ENCODE data around the gene INTS11.

The INTS11 gene

GRCh38 chr1:1342061-1342562 is 17.7 kb upstream of the INTS11 start:
- H3K36me3 ChIP-seq (ENCODE audit: control insufficient read depth in 2 of 2, insufficient read depth in 1 of 2, low read length in 2 of 2) = peaks cover 0 to 71% of the 10 kb centered on the region in 2 experiments; a peak in 2 of 3 replicates
- no peak overlapping the region for H3K27ac ChIP-seq (ENCODE audit: extremely low read depth, low read depth, low read length)
- H3K9me3 ChIP-seq (ENCODE audit: control insufficient read depth, insufficient read depth, low read depth, low read length) = no peaks in the 10 kb centered on the region
- TF ChIP-seq ZNF555 (tag by site-specific recombination; conservative IDR thresholded peaks at IDR 0.05) = no peak
- TF ChIP-seq ZNF837 (tag by site-specific recombination; IDR thresholded peaks at IDR 0.05) = no peak
- TF ChIP-seq ZNF24 (tag by site-specific recombination; IDR thresholded peaks at IDR 0.05) = no peak
- no peak for TF ChIP-seq ZNF121 (tag by site-specific recombination; IDR thresholded peaks at IDR 0.05)
- TF ChIP-seq ZBTB49 (tag by site-specific recombination; IDR thresholded peaks at IDR 0.05; ENCODE audit: low read depth) = no peak
- TF ChIP-seq FEZF1 (tag by site-specific recombination; IDR thresholded peaks at IDR 0.05) = no peak
- TF ChIP-seq ZNF548 (tag by site-specific recombination; IDR thresholded peaks at IDR 0.05) = no peak
- no peak for TF ChIP-seq ZNF585B (tag by site-specific recombination; IDR thresholded peaks at IDR 0.05)
- TF ChIP-seq REPIN1 (tag by site-specific recombination; IDR thresholded peaks at IDR 0.05; ENCODE audit: low read depth) = no peak
- no peak overlapping the region for H3K4me3 ChIP-seq (ENCODE audit: low read depth, low read length)
- peaks cover 1% of the 10 kb centered on the region for H3K4me1 ChIP-seq (ENCODE audit: control insufficient read depth, insufficient read depth, low read length)
- ChIA-PET POLR2A (interaction anchor here (0.5 to 0.6 kb wide), 2 partner anchors 30 to 54 kb away, joined by 3 read pairs; no protein-coding TSS in a partner anchor), CTCF (interaction anchor here (0.9 kb wide), 1 partner anchor 30 kb away, joined by 3 read pairs; no protein-coding TSS in a partner anchor)

- CTCF ChIA-PET = no interaction called here
- Histone ChIP-seq H3K4me3 (ENCODE audit: low read depth, low read length) (no peak overlapping the region), H3K36me3 (ENCODE audit: control insufficient read depth in 2 of 2, insufficient read depth in 1 of 2, low read length in 2 of 2) (peaks cover 0 to 73% of the 10 kb centered on the region in 2 experiments; a peak in 2 of 3 replicates), H3K9me3 (ENCODE audit: control insufficient read depth, insufficient read depth, low read depth, low read length) (no peaks in the 10 kb centered on the region), H3K4me1 (ENCODE audit: control insufficient read depth, insufficient read depth, low read length) (no peaks in the 10 kb centered on the region; the same call in 1 of the 2 replicates), H3K27ac (ENCODE audit: extremely low read depth, low read depth, low read length) (no peak overlapping the region)
- POLR2A ChIA-PET = no interaction called here
- TF ChIP-seq EGR2 (tag by site-specific recombination; IDR thresholded peaks at IDR 0.05; ENCODE audit: low read depth) = peak; percentile 56; the same call in 1 of the 2 replicates
- TF ChIP-seq ZNF501 (tag by site-specific recombination; IDR thresholded peaks at IDR 0.05) = no peak
- TF ChIP-seq PRDM10 (tag by site-specific recombination; IDR thresholded peaks at IDR 0.05) = no peak
- TF ChIP-seq ZBTB10 (tag by site-specific recombination; IDR thresholded peaks at IDR 0.05) = no peak
- peak; percentile 20; the same call in 1 of the 2 replicates for TF ChIP-seq ZNF600 (tag by site-specific recombination; IDR thresholded peaks at IDR 0.05)
- no peak for TF ChIP-seq ZBTB49 (tag by site-specific recombination; IDR thresholded peaks at IDR 0.05; ENCODE audit: low read depth)
- no peak for TF ChIP-seq ZNF416 (tag by site-specific recombination; IDR thresholded peaks at IDR 0.05)
- peak; percentile 57; the same call in 1 of the 2 replicates for TF ChIP-seq HIC1 (tag by site-specific recombination; IDR thresholded peaks at IDR 0.05)
- peak; percentile 77 for TF ChIP-seq ZFHX2 (tag by site-specific recombination; conservative IDR thresholded peaks at IDR 0.05)
- TF ChIP-seq KLF9 (tag by site-specific recombination; IDR thresholded peaks at IDR 0.05; ENCODE audit: low read depth) = peak; percentile 41; the same call in 1 of the 2 replicates
- TF ChIP-seq ZNF555 (tag by site-specific recombination; conservative IDR thresholded peaks at IDR 0.05) = no peak
- TF ChIP-seq ZNF654 (tag by site-specific recombination; IDR thresholded peaks at IDR 0.05; ENCODE audit: low read depth) = no peak
Observed at GRCh38 chr1:1341549-1342021, 17.1 kb upstream of the INTS11 start.

All from HEK293 (cell line).